Stimulated activated CD4-positive, alpha-beta T cell treated with anti-CD3 and anti-CD28 coated beads, TNF-alpha, amount 100 ng/mL, for 4 hours (primary cell): Measurements from ENCODE around the gene TRAF3.
"Not testable (repeated sequence)": the region's sequence is repeated elsewhere in the genome, so short reads cannot be mapped to it uniquely, and the experiment has no call there.

Experiments
- DNase-seq, 3 experiments: peaks; one replicate each; pipeline ENCODE4 v3.0.0-alpha.2; 2020; ENCODE audit warnings: low read depth in 3 of 3

Gene TRAF3

DNA sequence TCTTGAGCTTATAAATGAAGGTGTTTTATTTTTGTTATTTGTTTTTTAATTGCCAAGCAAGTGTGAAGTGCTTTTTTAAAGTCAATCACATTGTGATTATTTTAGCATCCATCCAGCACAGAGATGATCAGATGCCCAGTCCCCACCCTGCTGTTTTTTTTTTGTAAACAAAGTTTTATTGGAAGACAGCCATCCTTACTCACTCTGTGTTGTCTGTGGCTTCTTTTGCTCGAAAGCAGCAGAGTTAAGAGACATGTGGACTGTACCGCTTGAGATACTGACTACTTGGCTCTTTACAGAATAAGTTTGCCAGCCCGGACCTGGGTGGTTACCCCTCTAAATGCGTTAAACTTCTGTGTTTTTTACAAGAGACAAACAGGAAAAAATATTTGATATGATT is 114.3 kb downstream of the TRAF3 start:
- no peak for DNase-seq

DNA sequence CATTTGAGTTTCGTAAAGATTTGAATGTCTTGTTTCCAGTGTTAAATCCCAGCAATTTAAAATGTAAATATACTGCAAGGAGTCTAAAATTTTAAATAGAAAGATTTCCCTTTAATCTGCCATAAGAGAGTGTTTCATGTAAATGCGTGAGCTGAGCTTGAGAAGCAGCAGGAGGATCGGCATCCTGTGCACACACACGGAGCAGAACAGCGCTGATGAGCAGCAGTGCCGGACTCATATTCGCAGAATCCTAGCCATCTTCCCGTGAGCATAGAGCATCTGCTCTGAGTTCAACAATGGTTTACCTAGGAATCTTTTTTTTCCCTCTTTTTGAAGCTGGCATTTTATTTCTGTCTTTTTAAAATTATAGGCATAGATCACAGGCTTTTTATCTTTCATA is 115.4 kb downstream of the TRAF3 start:
- no peak for DNase-seq

DNA sequence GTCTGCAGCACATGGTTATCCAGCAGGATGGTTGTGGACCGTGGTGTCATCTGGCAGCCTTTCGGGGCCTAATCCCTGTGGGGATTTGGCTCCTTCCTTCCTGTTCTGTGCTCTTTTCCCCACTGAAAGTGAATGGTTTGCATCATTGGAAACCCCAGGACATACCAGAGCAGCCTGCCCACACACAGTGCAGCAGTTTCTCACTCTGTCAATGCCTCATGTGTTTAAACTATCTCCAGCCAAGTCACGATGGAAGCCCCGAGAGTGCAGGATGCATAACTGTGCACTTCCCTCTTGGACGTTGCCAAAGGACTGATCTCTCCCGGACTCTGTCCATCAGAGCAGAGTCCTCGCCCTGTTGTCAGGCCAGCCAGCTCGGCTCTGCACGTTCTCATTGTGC is 116.2 kb downstream of the TRAF3 start:
- no peak for DNase-seq

DNA sequence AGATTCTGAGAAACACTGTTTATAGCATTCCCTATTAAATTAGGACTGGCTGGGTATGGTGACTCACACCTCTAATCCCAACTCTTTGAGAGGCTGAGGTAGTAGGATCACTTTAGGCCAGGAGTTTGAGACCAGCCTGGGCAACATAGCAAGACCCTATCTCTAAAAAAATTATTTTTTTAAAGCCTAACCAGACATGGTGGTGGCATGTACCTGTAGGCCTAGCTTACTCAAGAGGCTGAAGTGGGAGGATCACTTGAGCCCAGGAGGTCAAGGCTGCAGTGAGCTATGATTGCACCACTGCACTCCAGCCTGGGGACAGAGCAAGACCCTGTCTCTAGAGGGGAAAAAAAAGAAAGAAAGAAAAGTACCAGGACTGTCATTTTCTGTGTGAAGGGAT is 119.5 kb downstream of the TRAF3 start:
- DNase-seq = not testable (repeated sequence)

DNA sequence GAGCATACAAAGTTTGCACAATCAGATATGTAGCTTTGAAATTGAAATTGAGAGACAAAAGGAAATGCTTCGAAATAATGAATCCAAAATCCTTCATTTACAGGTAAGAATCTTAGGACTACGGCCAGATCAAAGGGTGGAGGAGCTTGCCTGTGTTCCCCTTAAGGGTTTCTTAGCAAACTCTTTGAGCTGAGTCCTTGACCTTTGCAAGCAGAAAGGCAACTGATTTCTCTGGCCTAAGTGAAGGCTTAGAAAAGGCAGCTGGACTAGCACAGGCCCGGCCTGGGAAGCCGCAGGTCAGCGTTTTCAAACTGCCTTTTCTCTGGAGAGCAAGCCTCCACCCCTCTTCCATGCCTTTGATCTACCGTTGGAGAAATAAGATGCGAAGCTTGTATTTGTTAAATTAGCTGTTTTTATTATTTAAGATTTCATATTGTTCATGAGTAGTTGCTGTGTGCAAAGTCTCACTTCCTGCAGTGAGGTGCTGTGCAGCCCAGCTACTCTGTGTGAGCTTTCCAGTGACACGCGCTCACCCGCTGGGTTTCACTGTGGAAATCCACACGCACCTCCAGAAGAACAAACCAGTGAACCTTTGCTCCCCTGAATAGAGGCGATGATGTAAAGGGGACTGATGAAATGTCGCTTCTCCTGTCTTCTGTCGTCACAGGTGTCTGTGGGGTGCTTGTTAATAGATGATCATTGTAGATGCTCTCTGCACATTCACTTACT is 120.2 kb downstream of the TRAF3 start:
- DNase-seq = no peak

DNA sequence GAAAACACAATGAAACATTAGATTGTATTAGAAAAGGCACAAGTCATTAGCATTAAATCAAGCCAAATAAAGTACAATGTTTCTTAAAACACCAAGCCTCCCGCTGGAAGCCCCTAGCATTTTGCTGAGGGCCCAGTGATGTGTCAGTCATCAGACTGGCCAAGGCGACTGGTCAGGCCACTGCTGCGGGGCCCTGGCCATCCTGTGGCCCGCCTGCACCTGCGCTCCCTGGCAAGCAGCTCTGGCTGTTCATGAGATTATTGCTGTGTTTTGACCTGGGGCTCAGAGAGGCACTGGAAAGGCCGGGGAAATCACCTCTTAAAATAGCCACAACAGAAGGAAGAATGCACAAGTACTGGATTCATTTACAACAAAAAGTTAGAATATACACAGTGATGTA is 121.0 kb downstream of the TRAF3 start:
- no peak for DNase-seq

DNA sequence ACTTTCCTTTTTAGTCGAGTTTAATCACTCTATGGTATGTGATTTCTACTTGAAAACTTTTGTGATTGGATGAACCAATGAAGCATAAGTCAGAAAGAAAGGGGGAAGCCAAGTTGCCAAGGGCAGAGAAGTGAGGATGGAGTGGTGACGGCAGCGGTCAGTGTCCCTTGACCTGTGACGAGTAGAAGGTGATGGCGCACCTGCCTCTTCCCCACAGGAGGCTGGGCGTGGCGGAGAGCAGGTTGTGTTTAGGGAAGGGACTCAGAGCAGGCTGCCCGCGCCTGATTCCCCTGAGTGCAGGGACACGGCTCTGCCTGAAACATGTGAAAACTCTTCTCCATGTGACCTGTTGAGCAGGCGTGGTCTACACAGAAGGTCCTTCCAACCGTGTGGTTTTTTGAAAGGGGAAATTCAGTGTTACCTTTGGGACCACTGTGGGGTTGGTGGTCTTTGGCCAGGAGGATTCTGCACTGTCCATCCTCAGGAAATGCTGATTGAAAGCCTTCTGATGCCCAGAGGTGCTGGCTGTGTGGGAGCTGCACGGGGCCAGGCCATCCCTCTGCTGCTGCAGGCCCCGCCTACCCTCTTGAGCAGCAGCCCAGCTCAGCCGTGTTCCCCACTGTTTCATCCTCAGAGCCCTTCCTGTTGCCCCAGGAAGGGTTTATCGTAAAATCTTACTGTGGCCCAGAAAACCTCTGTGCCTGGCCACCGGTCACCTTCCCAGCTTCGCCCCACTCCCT is 121.7 kb downstream of the TRAF3 start:
- DNase-seq = no peak

DNA sequence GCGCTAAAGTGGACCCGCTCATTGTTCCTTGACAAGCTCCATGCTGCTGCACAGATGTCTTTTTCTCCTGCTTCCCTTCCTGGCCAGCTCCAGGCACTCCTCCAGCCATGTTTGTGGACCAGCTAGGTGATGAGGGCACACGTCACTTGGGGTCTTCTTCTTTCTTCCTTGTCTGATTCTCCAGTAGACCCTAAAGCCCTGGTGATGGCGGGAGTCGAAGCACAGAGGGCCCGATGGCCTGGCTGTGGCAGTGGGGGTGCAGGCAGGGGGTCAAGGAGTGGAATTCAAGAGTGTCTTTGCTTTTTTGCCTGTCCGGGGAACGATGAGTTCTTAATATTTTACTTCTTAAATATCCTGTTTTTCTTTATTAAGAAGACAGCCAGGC is 122.3 kb downstream of the TRAF3 start:
- DNase-seq = no peak

DNA sequence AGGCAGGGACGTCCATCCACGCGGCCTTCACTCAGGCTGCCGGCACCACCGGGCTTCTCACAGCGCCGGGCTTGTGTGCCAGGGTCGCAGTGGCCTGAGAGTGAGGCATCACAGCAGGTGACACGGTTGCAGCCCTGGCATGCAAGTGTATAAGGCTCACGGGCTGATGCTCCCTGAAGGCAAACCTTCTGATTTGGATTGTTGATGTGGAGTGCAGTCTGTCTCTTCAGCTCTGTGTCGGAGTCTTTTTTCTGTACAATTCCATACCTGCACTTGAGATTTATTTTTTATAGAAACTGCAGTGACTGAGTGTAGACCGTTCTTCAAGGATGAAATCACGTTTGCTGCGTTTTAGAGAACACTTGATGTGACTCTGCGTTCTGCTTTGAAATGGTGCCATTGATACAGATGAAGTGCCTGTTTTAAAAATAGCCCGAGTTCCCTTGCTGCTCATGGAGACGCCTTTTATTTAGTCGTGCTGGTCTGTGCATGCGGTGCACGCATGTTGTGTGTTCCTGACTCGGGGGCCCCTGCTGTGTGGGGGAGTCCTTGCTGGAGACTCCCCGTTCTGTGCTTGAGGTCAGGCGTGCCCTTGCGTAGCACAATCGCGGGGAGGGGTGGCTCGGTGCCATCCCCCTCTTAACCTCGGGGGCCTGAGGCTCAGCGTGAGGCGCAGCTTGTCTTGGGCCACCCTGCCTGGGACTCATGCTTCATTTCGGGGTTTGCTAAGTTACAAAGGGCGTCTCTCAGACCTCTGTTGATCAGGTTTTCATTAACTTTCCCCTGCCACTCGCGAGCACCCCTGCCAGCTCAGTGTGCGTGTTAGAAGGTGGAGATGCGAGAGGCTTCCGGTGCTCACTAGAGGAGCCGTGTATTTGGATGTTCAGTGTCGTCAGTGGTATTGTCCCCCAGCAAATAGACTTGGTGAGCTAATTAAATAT is 123.7 kb downstream of the TRAF3 start:
- DNase-seq = no peak

DNA sequence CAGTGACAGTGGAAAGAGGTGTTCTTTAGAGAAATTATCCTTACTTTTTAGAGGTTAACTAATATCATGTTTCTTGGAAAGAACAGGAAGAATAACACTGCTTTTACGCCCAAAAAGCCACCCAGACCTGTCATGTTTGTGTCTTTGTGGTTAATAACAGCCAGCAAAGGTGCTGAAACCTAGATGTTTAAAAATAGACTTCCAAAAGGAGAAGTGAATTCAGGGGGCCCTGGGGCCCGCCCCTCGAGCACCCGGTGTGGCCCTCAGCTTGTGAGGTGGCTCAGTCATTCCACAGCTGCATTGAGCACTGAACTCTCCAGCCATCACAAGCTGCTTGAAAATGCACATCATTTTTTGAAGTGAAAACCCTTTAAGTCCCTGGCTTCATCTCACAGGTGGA is 124.4 kb downstream of the TRAF3 start:
- no peak for DNase-seq

DNA sequence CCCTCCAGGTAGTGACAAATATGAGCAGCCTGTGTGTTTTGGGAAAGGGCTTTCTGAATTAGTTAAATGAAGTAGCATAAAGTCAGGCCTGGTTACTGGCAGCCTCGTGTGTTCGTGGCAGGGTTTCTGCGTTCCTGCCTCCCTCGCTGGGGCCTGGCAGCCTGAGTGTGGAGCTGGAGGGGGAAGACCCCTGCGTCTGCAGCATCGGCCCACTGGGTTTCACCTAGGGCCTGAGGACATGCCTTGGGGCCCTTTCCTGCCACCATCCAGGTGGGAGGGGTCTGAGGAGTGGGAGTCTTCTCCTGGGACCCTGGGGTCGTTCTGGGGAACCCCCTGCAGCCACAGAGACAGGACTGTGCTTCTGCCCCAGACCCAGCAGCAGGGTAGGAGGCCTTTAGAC is 124.8 kb downstream of the TRAF3 start:
- no peak for DNase-seq

DNA sequence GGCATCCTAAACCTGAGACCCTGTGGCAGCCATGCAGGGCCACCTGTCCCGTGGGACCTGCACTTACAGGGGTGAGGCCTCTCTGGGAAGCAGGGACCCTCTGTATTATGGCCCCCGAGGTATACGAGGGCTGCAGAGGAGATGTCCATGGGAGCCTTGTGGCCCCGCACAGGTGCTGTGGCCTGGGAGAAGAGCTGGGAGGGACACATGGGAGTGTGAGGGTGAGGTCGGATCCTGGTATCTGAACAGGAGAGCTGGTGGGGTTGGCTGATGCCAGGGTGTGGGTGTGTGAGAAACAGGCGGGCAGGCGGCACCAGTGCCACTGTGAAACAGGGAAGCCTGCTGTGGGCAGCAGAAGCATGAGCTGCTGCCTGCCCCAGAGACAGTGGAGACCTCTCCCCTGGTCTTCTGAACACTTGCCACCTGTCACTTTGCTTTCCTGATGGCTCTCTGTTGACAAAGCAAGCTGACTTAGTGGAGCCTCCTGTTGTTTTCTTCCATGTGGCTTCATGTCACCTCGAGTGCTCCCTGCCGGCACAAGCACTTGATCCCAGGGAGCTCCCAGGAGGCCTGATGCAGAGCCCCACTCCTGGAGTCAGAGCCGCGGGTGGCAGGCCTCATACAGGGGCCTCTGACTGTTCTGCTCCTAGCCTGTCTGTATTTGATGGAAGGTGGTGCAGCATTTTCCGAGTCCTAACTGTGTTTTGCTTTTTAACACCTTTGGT is 125.4 kb downstream of the TRAF3 start:
- DNase-seq = no peak

DNA sequence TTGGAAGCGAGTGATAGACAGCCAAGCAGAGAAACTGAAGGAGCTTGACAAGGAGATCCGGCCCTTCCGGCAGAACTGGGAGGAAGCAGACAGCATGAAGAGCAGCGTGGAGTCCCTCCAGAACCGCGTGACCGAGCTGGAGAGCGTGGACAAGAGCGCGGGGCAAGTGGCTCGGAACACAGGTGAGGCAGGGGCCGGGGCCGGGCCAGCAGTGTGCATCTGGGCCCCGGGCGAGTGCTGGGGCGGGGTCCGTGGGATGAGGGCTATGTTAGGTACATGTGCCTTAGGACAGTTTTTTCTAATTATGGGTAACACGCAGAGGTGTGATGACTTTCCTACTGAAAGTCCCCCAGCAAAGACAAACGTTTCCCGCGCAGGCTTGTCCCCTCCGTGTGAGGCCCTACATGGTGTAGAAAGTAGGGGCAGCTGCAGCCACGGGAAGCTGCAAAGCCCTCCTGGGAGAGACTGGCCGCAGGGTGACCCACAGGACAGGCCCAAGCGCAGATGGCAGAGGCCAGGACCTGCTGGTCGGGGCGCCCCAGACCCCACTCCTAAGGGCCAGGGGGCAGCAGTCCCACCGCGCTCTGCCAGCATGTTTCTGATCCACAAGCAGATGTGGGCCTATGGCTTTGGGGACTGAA is 126.1 kb downstream of the TRAF3 start:
- no peak for DNase-seq

DNA sequence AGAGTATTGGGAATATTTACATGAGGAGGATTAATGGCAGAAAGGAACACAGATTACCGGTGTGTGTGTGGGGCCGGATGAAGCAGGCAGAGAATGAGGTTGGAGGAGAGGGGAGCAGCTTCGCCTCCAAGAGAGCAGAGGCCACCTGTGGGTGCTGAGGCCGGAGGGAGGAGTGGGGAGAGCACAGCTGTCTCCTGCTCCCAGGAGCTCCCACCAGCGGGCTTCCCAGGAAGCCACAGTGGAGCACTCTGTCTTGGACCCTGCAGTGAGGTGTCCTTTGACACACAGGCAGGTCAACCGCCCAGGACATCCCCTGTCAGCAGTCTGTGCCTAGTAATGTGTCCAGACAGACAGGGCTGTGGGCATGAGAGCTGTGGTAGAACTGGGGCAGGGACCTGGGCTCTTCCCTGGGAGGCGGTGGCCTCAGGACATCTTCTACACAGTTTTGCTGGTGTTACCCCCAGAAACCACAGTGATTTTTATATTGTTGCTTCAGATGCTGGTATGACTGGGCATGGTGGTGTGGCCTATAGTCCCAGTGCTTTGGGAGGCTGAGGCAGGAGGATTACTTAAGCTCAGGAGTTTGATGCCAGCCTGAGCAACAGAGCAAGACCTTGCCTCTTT is 126.8 kb downstream of the TRAF3 start:
- no peak for DNase-seq

DNA sequence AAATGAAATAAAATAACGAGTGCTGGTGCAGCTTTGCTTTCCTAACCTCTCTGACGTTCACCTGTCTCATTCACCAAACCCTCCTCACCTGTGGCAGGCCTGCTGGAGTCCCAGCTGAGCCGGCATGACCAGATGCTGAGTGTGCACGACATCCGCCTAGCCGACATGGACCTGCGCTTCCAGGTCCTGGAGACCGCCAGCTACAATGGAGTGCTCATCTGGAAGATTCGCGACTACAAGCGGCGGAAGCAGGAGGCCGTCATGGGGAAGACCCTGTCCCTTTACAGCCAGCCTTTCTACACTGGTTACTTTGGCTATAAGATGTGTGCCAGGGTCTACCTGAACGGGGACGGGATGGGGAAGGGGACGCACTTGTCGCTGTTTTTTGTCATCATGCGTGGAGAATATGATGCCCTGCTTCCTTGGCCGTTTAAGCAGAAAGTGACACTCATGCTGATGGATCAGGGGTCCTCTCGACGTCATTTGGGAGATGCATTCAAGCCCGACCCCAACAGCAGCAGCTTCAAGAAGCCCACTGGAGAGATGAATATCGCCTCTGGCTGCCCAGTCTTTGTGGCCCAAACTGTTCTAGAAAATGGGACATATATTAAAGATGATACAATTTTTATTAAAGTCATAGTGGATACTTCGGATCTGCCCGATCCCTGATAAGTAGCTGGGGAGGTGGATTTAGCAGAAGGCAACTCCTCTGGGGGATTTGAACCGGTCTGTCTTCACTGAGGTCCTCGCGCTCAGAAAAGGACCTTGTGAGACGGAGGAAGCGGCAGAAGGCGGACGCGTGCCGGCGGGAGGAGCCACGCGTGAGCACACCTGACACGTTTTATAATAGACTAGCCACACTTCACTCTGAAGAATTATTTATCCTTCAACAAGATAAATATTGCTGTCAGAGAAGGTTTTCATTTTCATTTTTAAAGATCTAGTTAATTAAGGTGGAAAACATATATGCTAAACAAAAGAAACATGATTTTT is 128.2 kb downstream of the TRAF3 start:
- no peak for DNase-seq

DNA sequence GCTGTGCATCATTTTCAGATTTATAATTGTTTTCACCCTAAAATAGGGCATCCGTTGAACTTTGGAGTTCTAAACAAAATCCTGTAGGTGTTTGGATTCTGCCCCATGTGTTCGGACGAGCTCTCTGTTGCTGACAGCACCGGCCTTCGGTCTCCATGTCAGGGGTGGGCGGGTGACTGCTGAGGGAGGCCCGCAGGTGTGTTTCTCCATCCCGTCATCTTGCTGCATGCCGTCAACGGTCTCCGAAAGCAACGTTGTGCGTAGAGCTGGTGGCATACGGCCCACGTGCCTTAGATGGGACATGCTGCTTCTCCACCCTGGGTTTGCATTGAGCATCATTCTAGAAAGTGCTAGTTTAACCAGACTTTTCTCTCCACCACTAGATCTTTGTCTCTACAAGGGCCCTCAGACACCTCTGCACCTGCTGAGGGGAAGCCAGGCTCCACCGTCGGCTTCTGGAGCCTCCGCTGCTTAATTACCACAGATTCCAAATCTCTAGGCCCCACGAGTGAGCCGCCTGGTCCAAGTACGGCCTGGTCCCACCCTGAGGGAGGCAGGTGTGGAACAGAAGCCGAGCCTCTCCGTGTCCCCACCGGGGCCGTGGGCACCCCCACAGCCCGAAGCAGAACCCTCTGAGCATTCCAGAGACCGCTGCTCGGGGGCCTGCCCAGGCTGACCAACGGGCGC is 129.5 kb downstream of the TRAF3 start:
- DNase-seq = no peak

DNA sequence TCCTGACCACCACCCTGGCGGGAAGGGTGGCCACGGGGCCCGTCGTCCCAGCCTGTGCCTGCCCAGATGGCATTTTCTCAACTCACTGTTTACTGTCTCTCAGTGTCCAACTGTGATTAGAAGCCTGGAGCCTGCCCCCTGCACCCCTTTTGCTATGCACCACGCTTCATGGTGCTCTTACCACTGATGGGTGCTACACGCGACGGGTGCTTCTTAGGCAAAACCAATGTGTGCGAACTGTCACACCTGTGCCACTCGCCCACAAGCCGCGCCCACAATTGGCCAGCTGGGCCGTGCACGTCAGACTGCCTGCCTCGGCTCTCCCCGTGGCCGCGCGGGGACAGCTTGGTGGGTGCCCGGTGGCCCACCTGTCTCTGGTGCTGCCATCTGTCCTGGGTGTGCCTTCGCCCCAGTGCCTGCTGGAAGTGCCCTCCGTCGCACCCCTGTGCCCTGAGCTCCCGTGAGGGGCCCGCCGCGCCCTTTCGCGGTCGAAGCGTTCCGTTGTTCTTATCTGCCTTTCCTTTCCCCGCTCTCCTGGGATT is 130.1 kb downstream of the TRAF3 start:
- no peak for DNase-seq

DNA sequence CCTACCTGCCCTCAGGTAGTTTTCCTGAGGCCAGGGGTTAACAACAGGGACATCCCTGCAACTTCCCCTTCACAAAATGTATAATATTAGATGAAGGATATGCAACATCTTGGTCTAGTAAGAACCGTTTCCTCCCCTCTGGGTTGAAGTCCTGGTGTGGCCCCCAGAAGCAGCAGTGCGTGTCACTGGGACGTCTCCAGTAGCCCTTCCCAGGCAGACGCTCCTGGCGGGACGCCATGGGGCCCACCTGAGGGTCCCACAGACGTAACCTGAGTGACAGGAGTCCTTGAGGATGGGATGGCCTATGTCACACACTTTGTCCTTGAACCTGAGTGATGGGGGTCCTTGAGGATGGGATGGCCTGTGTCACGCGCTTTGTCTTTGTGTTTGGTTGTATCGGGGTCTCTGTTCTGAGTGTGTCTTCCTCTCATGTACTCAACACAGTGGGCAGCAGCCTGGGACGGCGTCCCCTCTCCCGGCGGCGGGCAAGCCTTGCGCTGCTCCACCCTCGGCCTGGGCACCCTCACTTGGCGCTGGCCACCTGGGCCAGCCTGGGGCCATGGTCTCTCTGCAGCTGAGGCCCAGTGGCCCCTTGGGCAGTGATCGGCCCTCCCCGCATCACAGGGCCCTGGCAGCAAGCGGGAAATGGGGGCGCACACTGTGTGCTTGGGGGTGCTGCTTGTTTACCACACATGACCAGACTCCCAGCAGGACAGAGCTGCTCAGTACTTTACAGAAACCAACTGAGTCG is 130.9 kb downstream of the TRAF3 start:
- DNase-seq = no peak
